ENCODE measurements around the gene TP53INP2. TPM values are rescaled to one million over a fixed set of nuclear protein-coding genes. Genes with fewer than 3 reads are reported as not detected.

TP53INP2 gene
- total and polyA plus RNA-seq, 2 of the 13 experiments (the other 11 are each of a cell fraction or from before 2014, with no cell fraction given), result 5.2 to 18.8 TPM

DNA sequence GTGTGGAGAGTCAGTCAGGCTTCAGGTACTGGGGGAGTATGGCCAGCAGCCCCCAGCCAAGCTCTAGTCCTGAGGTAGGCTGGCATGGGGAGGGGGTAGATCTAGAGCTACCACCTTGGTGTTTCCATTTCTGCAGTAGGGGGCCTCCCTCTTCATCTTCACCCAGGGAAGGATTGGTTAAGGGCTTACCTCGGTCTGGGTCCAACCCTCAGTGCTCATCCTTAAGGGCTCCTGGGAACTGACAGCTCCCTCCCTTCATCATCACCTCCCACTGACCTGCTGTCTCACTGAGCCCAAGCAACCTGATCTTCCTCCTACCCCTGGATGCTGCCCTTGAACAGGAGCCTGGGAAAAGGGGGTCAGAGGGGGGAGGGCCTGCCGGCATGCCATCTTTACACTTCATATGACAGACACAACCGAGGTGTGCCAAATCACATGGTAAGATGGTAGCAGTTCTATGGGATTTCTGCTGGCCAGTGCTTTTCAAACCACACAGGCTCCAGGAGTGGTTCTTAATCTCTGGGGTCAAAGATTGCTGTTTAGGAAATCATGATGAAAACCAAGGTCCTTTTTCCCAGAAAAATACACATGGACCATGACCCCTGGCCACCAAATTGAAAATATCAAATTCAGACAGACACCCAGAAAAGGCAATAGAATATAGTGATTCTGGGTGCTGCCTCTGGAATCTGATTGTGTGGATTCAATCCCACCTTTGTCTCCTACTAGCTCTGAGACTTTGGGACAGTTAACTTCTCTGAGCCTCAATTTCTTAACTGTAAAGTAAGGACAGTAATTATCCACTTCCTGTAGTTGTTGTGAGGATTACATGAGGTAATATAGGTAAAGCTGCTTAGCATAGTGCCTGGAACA lies 3.0 kb downstream of the TP53INP2 start (continued):
- peak; percentile 60; the same call in 1 of the 2 replicates for TF ChIP-seq HOMEZ (CRISPR knock-in tag; IDR thresholded peaks at IDR 0.05; ENCODE audit: low read depth)
- TF ChIP-seq SOX6 (IDR thresholded peaks at IDR 0.05), result no peak
- TF ChIP-seq SOX6 (CRISPR knock-in tag; IDR thresholded peaks at IDR 0.05), result peak; percentile 81
- TF ChIP-seq SP4 (CRISPR knock-in tag; IDR thresholded peaks at IDR 0.05), result peak; percentile 51; the same call in 1 of the 2 replicates
- TF ChIP-seq ELF4 (CRISPR knock-in tag; IDR thresholded peaks at IDR 0.05; ENCODE audit: borderline replicate concordance), result 0 out of 2 replicates have a peak, but pooled peaks have one; percentile 61
- TF ChIP-seq RBM22 (optimal IDR thresholded peaks at IDR 0.05; ENCODE audit: low read length), result no peak
- peak; percentile 91 for TF ChIP-seq RXRB (CRISPR knock-in tag; IDR thresholded peaks at IDR 0.05; ENCODE audit: borderline replicate concordance)
- TF ChIP-seq ZNF589 (CRISPR knock-in tag; conservative IDR thresholded peaks at IDR 0.05), result no peak
- peak; percentile 84 for TF ChIP-seq ZMAT3 (CRISPR knock-in tag; conservative IDR thresholded peaks at IDR 0.05)
- TF ChIP-seq CENPT (CRISPR knock-in tag; IDR thresholded peaks at IDR 0.05; ENCODE audit: low read depth), result no peak
- TF ChIP-seq FIP1L1 (IDR thresholded peaks at IDR 0.05; ENCODE audit: borderline replicate concordance, insufficient read depth, low read depth, low read length), result no peak
- peak; percentile 71 for TF ChIP-seq RXRA (CRISPR knock-in tag; IDR thresholded peaks at IDR 0.05)
- TF ChIP-seq, protein P1, sequence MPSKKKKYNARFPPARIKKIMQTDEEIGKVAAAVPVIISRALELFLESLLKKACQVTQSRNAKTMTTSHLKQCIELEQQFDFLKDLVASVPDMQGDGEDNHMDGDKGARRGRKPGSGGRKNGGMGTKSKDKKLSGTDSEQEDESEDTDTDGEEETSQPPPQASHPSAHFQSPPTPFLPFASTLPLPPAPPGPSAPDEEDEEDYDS (CRISPR knock-in tag; IDR thresholded peaks at IDR 0.05), result peak; percentile 65
- TF ChIP-seq ZNF703 (CRISPR knock-in tag; IDR thresholded peaks at IDR 0.05; ENCODE audit: borderline replicate concordance), result no peak
- TF ChIP-seq, protein P2, sequence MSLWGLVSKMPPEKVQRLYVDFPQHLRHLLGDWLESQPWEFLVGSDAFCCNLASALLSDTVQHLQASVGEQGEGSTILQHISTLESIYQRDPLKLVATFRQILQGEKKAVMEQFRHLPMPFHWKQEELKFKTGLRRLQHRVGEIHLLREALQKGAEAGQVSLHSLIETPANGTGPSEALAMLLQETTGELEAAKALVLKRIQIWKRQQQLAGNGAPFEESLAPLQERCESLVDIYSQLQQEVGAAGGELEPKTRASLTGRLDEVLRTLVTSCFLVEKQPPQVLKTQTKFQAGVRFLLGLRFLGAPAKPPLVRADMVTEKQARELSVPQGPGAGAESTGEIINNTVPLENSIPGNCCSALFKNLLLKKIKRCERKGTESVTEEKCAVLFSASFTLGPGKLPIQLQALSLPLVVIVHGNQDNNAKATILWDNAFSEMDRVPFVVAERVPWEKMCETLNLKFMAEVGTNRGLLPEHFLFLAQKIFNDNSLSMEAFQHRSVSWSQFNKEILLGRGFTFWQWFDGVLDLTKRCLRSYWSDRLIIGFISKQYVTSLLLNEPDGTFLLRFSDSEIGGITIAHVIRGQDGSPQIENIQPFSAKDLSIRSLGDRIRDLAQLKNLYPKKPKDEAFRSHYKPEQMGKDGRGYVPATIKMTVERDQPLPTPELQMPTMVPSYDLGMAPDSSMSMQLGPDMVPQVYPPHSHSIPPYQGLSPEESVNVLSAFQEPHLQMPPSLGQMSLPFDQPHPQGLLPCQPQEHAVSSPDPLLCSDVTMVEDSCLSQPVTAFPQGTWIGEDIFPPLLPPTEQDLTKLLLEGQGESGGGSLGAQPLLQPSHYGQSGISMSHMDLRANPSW (CRISPR knock-in tag; IDR thresholded peaks at IDR 0.05; ENCODE audit: borderline replicate concordance), result no peak
- no peak for TF ChIP-seq ZNF121 (CRISPR knock-in tag; IDR thresholded peaks at IDR 0.05)
- peak; percentile 72; the same call in 1 of the 2 replicates for TF ChIP-seq NR2F2 (IDR thresholded peaks at IDR 0.05; ENCODE audit: borderline replicate concordance, low read depth)
- TF ChIP-seq POGZ (CRISPR knock-in tag; IDR thresholded peaks at IDR 0.05), result peak; percentile 38; the same call in 1 of the 2 replicates
- TF ChIP-seq ZKSCAN8 (CRISPR knock-in tag; IDR thresholded peaks at IDR 0.05; ENCODE audit: borderline replicate concordance), result peak; percentile 89
- TF ChIP-seq ZNF550 (CRISPR knock-in tag; IDR thresholded peaks at IDR 0.05; ENCODE audit: borderline replicate concordance), result no peak
- no peak for TF ChIP-seq ZNF251 (CRISPR knock-in tag; IDR thresholded peaks at IDR 0.05)
- TF ChIP-seq PAWR (CRISPR knock-in tag; IDR thresholded peaks at IDR 0.05; ENCODE audit: borderline replicate concordance), result no peak
- TF ChIP-seq MYPOP (CRISPR knock-in tag; IDR thresholded peaks at IDR 0.05), result peak; percentile 52; the same call in 1 of the 2 replicates
- TF ChIP-seq PHF21A (CRISPR knock-in tag; IDR thresholded peaks at IDR 0.05), result peak; percentile 78
